GM19463 (cell line): ENCODE data around the gene TMEM54.

Experiments
- ATAC-seq: cut with Tn5 transposase; IDR thresholded peaks from one replicate; pipeline ENCODE4 v1.9.1; 2021; ENCODE audit warnings: mild to moderate bottlenecking, moderate library complexity; ENCODE audit not compliant: unreplicated experiment

TMEM54 gene

GRCh38 chr1:32883338-32884031 is 17.7 kb downstream of the TMEM54 start:
- ATAC-seq: no peak

- no peak for ATAC-seq
Observed at GRCh38 chr1:32881871-32882850, 19.0 kb downstream of the TMEM54 start.

DNA sequence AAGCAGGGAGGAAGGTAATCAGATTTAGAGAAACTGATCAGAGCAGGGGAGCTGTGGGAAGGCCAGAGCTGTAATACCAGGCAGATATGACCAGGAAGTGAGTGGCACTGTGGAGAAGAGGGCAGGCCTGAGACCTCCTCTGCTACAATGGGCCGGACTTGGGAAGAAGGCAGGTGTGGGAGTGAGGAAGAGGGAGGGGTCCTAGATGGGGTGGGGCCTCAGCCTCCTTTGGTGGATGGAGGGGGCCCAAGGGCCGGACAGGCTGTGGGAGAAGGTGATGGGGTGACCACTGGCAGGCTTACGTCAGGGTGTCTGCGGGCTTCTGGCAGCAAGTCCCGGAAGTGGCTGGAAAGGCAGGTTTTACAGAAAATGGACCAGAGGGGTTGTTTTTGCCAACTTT is 19.9 kb downstream of the TMEM54 start:
- no peak for ATAC-seq

DNA sequence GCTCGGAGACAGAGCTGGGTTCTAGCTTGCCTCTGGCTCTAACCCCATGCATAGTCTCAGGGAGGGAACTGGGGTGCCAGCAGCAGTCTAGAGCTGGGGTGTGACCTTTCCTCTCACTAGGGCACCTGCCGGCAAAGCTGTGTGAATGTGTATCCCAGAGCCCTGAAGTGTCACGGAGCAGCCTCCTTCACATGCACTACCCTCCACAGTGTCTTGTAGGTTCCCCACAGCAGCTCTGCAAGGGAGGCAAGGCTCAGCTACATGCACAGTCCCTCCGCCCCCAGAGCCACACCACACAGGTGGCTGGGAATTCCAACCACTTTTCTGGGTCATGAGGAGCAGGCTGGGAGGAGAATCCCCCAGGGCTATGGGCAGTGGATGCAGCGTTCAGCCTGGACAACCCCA is 22.6 kb downstream of the TMEM54 start:
- ATAC-seq: no peak

DNA sequence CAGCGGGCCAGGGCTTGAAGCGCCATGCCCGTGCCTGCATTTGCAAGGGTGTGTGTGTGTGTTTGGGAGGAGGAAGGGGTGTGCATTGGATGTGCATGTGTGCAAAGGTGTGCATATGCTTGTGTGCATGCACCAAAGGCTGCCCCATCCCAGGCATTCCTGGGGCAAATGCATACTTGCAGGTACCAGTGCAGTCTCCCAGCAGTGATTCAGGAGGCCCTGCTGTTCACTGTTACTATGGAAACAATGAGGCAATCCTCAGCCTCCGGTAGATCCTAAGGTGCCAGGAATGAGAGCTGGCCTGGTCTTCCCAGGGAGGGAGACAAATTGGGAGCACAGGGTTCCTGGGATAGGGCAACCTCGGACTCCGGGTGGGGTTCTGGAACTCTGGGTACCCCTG is 23.0 kb downstream of the TMEM54 start:
- no peak for ATAC-seq

DNA sequence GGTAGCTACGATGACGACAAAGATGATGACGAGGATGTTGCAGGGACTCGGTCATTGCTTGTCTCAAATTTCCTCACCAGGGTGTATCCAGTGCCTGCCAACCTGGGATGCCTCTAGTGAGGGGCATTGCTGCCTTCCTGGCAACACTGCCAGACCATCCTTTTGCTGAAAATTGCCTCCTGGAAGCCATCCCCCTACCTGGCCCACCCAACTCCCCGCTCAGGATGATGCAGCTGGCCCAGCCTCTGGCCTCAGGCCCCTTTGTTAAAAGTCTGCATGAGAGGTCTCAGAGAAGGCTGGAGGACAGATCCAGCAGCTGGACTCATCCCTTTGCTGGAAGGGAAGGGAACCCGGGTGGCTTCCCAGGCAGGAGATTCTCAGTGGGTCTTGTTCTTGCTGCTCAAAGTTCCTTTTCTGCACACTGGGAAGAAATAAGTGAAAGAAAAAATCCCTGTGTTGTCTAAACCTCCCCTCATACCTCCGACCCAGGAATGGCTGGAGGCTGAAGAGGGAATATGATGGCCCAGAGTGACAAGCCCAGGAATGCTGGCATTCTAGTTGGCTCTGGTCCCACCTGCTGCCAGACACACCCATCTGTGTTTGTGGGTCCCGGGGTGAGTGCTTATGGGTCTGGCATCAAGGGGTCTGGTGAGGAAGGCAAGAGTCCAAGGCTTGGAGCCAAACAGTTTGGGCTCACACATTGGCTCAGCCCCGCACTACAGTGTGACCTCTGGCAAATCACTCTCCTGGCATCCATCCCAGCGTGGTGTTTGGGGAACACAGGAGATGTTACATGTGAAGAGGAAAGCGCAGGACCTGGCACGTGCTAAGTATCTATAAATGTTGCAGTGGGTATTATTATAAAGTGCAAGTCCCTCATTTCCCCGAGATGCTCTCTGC is 23.7 kb downstream of the TMEM54 start:
- no peak for ATAC-seq

- no peak for ATAC-seq
Observed at GRCh38 chr1:32876341-32877210, 24.6 kb downstream of the TMEM54 start.

DNA sequence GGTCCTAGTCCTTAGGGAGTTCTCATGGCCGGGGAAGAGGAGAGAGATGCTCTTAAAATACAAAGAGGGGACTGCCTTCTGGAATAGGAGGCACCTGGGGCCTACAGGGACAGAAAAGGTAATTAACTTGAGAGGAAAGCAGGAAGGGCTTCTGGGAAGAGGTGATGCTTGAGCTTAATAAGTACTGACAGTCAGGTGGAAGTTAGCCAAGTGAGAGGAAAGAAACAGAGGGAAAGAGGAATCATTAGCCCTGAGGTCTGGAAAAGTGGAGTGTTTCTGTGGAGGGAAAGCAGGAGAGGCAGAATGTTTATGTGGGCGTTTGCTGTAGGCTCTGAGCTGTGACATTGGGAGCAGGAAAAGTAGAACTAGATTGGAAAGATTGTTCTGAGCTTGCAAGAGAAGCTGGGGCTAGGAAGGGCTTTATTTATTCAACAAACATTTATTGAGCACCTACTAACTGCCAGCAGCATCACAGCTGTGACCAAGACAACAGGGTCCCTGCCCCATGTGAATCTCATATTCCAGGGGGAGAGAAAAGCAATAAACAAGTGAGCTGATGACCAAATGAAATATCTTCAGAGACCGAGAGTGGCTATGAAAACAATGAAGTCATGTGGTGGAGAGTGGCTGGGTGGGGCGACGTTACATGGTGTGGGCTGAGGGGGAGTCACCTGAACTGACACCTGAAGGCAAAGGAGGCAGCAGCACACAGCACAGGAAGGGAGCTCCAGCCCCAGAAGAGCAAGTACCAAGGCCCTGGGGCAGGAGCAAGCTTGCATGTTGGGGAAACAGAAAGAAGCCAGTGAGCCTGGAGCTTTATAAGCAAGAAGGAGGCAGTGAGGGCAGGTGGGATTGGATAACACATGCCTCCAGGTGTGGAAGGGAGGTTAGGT is 26.1 kb downstream of the TMEM54 start:
- ATAC-seq: no peak

- no peak for ATAC-seq
Observed at GRCh38 chr1:32873484-32873883, 27.7 kb downstream of the TMEM54 start.

GRCh38 chr1:32872192-32872460 is 29.1 kb downstream of the TMEM54 start:
- no peak for ATAC-seq

GRCh38 chr1:32871364-32872191 is 29.6 kb downstream of the TMEM54 start:
- ATAC-seq: no peak

DNA sequence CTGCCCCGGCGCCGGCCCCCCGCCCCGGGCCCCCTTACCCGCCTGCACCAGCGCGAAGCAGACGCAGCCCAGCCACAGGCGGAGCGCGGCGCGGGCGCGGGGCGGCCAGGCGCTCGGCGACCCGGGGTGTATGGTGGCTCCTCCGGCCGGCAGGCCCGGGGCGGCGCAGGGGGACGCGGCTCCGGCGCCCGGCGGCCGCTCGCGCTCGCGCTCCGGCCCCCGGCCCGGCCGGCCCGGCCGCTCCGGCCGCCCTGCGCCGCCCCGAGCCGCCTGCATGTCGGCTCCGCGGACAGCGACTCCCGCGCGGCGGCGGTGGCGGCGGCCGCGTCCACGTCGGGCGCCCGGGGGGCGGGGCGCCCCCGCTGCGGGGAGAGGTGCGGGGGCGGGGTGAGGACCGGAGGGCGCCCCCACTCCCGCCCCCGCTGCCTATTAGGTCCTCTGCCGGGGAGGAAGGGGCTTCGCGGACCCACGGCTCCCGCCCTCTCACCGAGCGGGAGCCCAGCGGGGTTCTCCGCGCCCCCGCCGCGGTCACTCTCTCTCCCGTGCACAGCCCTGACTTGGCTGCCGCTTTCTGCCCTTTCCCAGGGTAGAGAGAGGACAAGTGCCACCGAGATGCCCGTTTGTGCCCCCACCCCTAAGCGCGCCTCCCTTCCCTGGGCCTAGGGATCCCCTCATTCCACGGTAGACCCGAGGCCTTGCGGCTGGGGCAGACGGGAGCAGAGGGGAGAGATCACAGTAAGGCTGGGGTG is 30.4 kb downstream of the TMEM54 start, which contains the start of gene FNDC5:
FNDC5 (minus strand) TSS at position 298 of the 749 bp plus-strand sequence.
- no peak for ATAC-seq

- no peak for ATAC-seq
Observed at GRCh38 chr1:32869923-32870614, 31.1 kb downstream of the TMEM54 start.

DNA sequence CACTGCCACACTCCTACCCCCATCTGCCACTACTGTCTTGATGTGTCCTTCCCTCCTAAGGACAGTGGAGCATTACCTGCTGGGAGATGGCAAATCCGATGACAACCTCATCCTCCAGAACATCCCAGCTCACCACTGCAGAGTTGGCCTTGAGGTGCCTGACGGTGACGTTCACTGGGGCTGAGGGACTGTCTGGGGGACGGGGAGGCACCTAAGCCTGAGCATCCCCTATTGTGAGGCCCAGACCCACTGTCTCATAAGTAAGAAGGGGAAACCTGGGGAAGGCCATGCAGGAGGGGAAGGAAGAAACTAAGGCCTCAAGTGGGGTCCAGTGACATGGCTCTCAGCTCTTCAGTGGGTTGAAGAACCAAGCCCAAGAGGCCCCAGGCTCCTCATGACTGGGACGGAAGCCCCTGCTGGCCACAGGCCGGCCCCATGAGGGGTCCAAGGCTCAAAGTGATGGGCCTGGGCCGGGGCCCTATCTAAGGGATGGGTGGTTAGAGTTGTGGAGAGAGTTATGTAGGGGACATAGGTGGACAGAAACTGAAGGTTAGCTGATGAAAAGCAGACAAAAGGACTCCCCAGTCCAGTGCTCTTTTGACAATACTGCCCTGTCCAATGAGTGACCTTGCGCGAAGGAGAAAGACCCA is 32.3 kb downstream of the TMEM54 start:
- no peak for ATAC-seq

GRCh38 chr1:32868085-32868484 is 33.1 kb downstream of the TMEM54 start:
- no peak for ATAC-seq

- ATAC-seq: no peak
Observed at GRCh38 chr1:32867671-32868070, 33.5 kb downstream of the TMEM54 start.

- ATAC-seq: no peak
Observed at GRCh38 chr1:32867151-32867550, 34.0 kb downstream of the TMEM54 start.
